Dendritic cell treated with granulocyte-macrophage colony-stimulating factor and Interleukin-4, amounts not matched to agents 40 ng/mL and 50 ng/mL, for 4 days (primary cell): ENCODE results near the gene NTSR2.

Experiments
- H3K27ac Mint-ChIP-seq: one replicate; pipeline ENCODE4 v1.8.0; 2022; ENCODE audit warnings: mild to moderate bottlenecking, mixed read lengths
- H3K27me3 Mint-ChIP-seq: one replicate; pipeline ENCODE4 v1.8.0; 2022; ENCODE audit warnings: mild to moderate bottlenecking, mixed read lengths
- H3K36me3 Mint-ChIP-seq: one replicate; pipeline ENCODE4 v1.8.0; 2022; ENCODE audit warnings: low read depth, mixed read lengths
- H3K4me1 Mint-ChIP-seq: one replicate; pipeline ENCODE4 v1.8.0; 2022; ENCODE audit warnings: low read depth, mixed read lengths
- H3K4me3 Mint-ChIP-seq: one replicate; pipeline ENCODE4 v1.8.0; 2022; ENCODE audit warnings: mild to moderate bottlenecking, moderate library complexity, mixed read lengths
- H3K9me3 Mint-ChIP-seq: one replicate; pipeline ENCODE4 v1.8.0; 2022; ENCODE audit warnings: mixed read lengths
- intact Hi-C: fragments of 100-400 bp; cut with micrococcal nuclease; formaldehyde crosslinking; loops from one replicate; pipeline ENCODE4 v1.15.0; 2022

Gene NTSR2

GRCh38 chr2:11691076-11691660, 21.2 kb upstream of the NTSR2 start:
- no peaks in the 10 kb centered on the region for H3K36me3 Mint-ChIP-seq
- peaks cover 60% of the 10 kb centered on the region for H3K4me1 Mint-ChIP-seq
- no peak overlapping the region for H3K4me3 Mint-ChIP-seq
- H3K27ac Mint-ChIP-seq = peak overlapping the region; percentile 73
- peaks cover 11% of the 10 kb centered on the region for H3K27me3 Mint-ChIP-seq
- intact Hi-C loops = no loop called here
- no peaks in the 10 kb centered on the region for H3K9me3 Mint-ChIP-seq

GRCh38 chr2:11688222-11689069, 18.5 kb upstream of the NTSR2 start:
- Mint-ChIP-seq H3K27me3 (peaks cover 26% of the 10 kb centered on the region), H3K9me3 (no peaks in the 10 kb centered on the region), H3K4me3 (peak overlapping the region; percentile 72), H3K27ac (peak overlapping the region; percentile 88), H3K36me3 (no peaks in the 10 kb centered on the region), H3K4me1 (peaks cover 51% of the 10 kb centered on the region)
- intact Hi-C loops = loop anchor here (1.0 kb wide), 2 partner anchors 58 to 91 kb away; partner anchors contain the start of gene LPIN1

- peaks cover 49% of the 10 kb centered on the region for H3K4me1 Mint-ChIP-seq
- H3K4me3 Mint-ChIP-seq = peak overlapping the region; percentile 72
- intact Hi-C loops = loop anchor here (1.0 kb wide), 2 partner anchors 59 to 92 kb away; partner anchors contain the start of gene LPIN1
- H3K36me3 Mint-ChIP-seq = no peaks in the 10 kb centered on the region
- peaks cover 30% of the 10 kb centered on the region for H3K27me3 Mint-ChIP-seq
- H3K27ac Mint-ChIP-seq = peak overlapping the region; percentile 88
- no peaks in the 10 kb centered on the region for H3K9me3 Mint-ChIP-seq
These were observed 17.7 kb upstream of the NTSR2 start for GRCh38 chr2:11687736-11688135.

GRCh38 chr2:11685906-11686470, 16.0 kb upstream of the NTSR2 start:
- H3K27ac Mint-ChIP-seq = peak overlapping the region; percentile 88
- H3K4me3 Mint-ChIP-seq = no peak overlapping the region
- H3K9me3 Mint-ChIP-seq = no peaks in the 10 kb centered on the region
- intact Hi-C loops = no loop called here
- H3K4me1 Mint-ChIP-seq = peaks cover 34% of the 10 kb centered on the region
- no peaks in the 10 kb centered on the region for H3K36me3 Mint-ChIP-seq
- H3K27me3 Mint-ChIP-seq = peaks cover 38% of the 10 kb centered on the region

GRCh38 chr2:11684894-11685460, 15.0 kb upstream of the NTSR2 start:
- intact Hi-C loops = no loop called here
- H3K36me3 Mint-ChIP-seq = no peaks in the 10 kb centered on the region
- peaks cover 25% of the 10 kb centered on the region for H3K4me1 Mint-ChIP-seq
- H3K9me3 Mint-ChIP-seq = no peaks in the 10 kb centered on the region
- no peak overlapping the region for H3K27ac Mint-ChIP-seq
- peaks cover 41% of the 10 kb centered on the region for H3K27me3 Mint-ChIP-seq
- no peak overlapping the region for H3K4me3 Mint-ChIP-seq

- Mint-ChIP-seq H3K9me3 (no peaks in the 10 kb centered on the region), H3K4me3 (no peak overlapping the region), H3K36me3 (no peaks in the 10 kb centered on the region), H3K4me1 (peaks cover 23% of the 10 kb centered on the region), H3K27me3 (peaks cover 46% of the 10 kb centered on the region), H3K27ac (no peak overlapping the region)
- intact Hi-C loops = no loop called here
These were observed 14.0 kb upstream of the NTSR2 start for GRCh38 chr2:11683966-11684365.

GRCh38 chr2:11683476-11683875, 13.5 kb upstream of the NTSR2 start:
- Mint-ChIP-seq H3K9me3 (no peaks in the 10 kb centered on the region), H3K4me3 (no peak overlapping the region)

GRCh38 chr2:11682590-11682915, 12.6 kb upstream of the NTSR2 start:
- Mint-ChIP-seq H3K4me1 (peaks cover 9% of the 10 kb centered on the region), H3K4me3 (no peak overlapping the region), H3K27me3 (peaks cover 59% of the 10 kb centered on the region), H3K27ac (no peak overlapping the region), H3K9me3 (no peaks in the 10 kb centered on the region), H3K36me3 (no peaks in the 10 kb centered on the region)
- intact Hi-C loops = no loop called here

More at GRCh38 chr2:11683476-11683875, 13.5 kb upstream of the NTSR2 start:
- H3K4me1 Mint-ChIP-seq = peaks cover 18% of the 10 kb centered on the region
- H3K27me3 Mint-ChIP-seq = peaks cover 50% of the 10 kb centered on the region
- intact Hi-C loops = no loop called here
- no peaks in the 10 kb centered on the region for H3K36me3 Mint-ChIP-seq
- H3K27ac Mint-ChIP-seq = no peak overlapping the region

GRCh38 chr2:11681722-11682589, 12.0 kb upstream of the NTSR2 start:
- Mint-ChIP-seq H3K4me1 (peaks cover 3% of the 10 kb centered on the region), H3K27me3 (peaks cover 65% of the 10 kb centered on the region), H3K4me3 (no peak overlapping the region), H3K36me3 (no peaks in the 10 kb centered on the region), H3K9me3 (no peaks in the 10 kb centered on the region), H3K27ac (no peak overlapping the region)
- intact Hi-C loops = no loop called here

- H3K27ac Mint-ChIP-seq = no peak overlapping the region
- no peaks in the 10 kb centered on the region for H3K9me3 Mint-ChIP-seq
- no peak overlapping the region for H3K4me3 Mint-ChIP-seq
- no peaks in the 10 kb centered on the region for H3K4me1 Mint-ChIP-seq
- intact Hi-C loops = no loop called here
- no peaks in the 10 kb centered on the region for H3K36me3 Mint-ChIP-seq
- H3K27me3 Mint-ChIP-seq = peaks cover 69% of the 10 kb centered on the region
These were observed 11.1 kb upstream of the NTSR2 start for GRCh38 chr2:11680901-11681721.

- Mint-ChIP-seq H3K27me3 (peaks cover 69% of the 10 kb centered on the region), H3K9me3 (no peaks in the 10 kb centered on the region), H3K4me1 (no peaks in the 10 kb centered on the region), H3K4me3 (no peak overlapping the region), H3K36me3 (no peaks in the 10 kb centered on the region), H3K27ac (no peak overlapping the region)
- intact Hi-C loops = no loop called here
These were observed 10.3 kb upstream of the NTSR2 start for GRCh38 chr2:11680182-11680900.

GRCh38 chr2:11679486-11680181, 9.6 kb upstream of the NTSR2 start:
- Mint-ChIP-seq H3K9me3 (no peaks in the 10 kb centered on the region), H3K36me3 (no peaks in the 10 kb centered on the region), H3K4me1 (no peaks in the 10 kb centered on the region), H3K27ac (no peak overlapping the region), H3K27me3 (peaks cover 69% of the 10 kb centered on the region), H3K4me3 (no peak overlapping the region)
- intact Hi-C loops = no loop called here
